GM12864 (cell line): ENCODE measurements around the gene DIMT1.
A peak's percentile ranks its signal among the peaks of the same experiment; 100 is the strongest.

Source experiments
- DNase-seq: peaks from one replicate; pipeline ENCODE4 v3.0.0-alpha.2; 2011; ENCODE audit warnings: low read depth
- H3K4me3 ChIP-seq: 2 replicates; pipeline ENCODE4 v1.5.1; 2011; ENCODE audit warnings: mild to moderate bottlenecking, low read depth, low read length, control low read depth
- TF ChIP-seq, protein P1 (sequence below): IDR thresholded peaks from 2 replicates; pipeline ENCODE4 v1.5.1; 2011; ENCODE audit warnings: low read depth, mild to moderate bottlenecking, moderate library complexity, low read length, control low read depth, inconsistent platforms; ENCODE audit errors: missing control alignments

DIMT1 gene

GRCh38 chr5:62346748-62347147 lies 57.0 kb downstream of the DIMT1 start:
- no peak overlapping the region for H3K4me3 ChIP-seq
- TF ChIP-seq, protein P1, sequence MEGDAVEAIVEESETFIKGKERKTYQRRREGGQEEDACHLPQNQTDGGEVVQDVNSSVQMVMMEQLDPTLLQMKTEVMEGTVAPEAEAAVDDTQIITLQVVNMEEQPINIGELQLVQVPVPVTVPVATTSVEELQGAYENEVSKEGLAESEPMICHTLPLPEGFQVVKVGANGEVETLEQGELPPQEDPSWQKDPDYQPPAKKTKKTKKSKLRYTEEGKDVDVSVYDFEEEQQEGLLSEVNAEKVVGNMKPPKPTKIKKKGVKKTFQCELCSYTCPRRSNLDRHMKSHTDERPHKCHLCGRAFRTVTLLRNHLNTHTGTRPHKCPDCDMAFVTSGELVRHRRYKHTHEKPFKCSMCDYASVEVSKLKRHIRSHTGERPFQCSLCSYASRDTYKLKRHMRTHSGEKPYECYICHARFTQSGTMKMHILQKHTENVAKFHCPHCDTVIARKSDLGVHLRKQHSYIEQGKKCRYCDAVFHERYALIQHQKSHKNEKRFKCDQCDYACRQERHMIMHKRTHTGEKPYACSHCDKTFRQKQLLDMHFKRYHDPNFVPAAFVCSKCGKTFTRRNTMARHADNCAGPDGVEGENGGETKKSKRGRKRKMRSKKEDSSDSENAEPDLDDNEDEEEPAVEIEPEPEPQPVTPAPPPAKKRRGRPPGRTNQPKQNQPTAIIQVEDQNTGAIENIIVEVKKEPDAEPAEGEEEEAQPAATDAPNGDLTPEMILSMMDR, result no peak

GRCh38 chr5:62343428-62343827 lies 60.3 kb downstream of the DIMT1 start:
- TF ChIP-seq, protein P1, result no peak
- no peak overlapping the region for H3K4me3 ChIP-seq
- no peak for DNase-seq

More at GRCh38 chr5:62346748-62347147, 57.0 kb downstream of the DIMT1 start:
- no peak for DNase-seq

DNA sequence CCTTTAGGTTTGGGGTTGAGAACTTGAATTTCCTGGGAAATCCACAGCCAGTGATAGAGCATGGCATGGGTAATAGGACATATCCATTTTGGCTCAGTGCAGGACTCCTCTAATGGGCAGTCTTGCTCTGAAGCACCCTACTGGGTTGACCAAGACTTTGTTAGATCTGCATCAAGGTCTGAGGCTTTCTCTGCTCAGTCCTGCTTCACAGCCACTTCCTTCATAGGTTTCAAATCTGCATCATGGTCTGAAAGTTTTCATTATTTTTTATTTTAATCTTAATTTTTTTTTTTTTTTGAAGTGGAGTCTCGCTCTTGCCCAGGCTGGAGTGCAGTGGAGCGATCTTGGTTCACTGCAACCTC lies 61.2 kb downstream of the DIMT1 start:
- no peak for DNase-seq
- TF ChIP-seq, protein P1, result no peak
- H3K4me3 ChIP-seq, result no peak overlapping the region

GRCh38 chr5:62341783-62342475 lies 61.8 kb downstream of the DIMT1 start:
- TF ChIP-seq, protein P1, result no peak
- no peak overlapping the region for H3K4me3 ChIP-seq
- peak; percentile 19 for DNase-seq

- DNase-seq, result no peak
- TF ChIP-seq, protein P1, result no peak
- H3K4me3 ChIP-seq, result no peak overlapping the region
Measured at GRCh38 chr5:62340979-62341378, 62.7 kb downstream of the DIMT1 start.

- no peak overlapping the region for H3K4me3 ChIP-seq
- no peak for DNase-seq
- TF ChIP-seq, protein P1, result peak; percentile 43
Measured at GRCh38 chr5:62340392-62340791, 63.3 kb downstream of the DIMT1 start.
